ENCODE data around the gene CHTOP.
A peak's percentile ranks its signal among the peaks of the same experiment; 100 is the strongest.

DNA sequence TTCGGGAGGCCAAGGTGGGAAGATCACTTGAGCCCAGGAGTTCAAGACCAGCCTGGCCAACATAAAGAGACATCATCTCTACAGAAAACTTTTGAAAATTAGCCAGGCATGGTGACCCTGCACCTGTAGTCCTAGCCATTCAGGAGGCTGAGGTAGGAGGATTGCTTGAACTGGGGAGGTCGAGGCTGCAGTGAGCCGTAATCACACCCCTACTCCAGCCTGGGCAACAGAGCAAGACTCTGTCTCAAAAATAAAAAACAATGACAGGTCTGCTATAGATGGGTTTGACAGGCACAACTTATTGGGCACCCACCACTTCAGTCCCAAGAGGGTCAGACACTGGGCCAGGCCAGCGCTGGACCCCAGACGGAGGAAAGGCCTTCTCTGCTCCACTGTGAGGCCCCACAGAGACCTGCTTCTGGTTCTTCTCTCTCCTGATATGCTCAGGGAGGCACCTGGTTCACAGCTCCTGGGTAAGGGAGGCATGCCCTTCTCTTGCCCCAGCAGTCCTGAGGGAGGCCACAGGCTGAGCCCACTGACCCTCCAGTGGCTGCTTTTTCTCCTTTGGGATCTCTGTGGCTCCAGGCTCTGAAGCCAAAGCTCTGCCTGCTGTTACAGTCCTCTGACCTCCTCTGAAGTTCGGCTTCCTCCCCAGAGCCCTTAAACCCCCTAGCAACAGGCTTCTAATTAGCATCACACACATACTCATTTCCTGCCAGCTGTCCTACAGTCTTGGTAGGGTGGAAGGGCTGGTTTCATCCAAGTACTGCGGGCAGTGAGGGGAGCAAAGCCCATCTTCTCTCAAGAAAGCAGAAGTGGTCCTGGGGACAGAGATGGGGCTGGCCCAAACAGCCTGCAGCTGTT, 35.3 kb upstream of the CHTOP start:
- TF ChIP-seq, protein P1, sequence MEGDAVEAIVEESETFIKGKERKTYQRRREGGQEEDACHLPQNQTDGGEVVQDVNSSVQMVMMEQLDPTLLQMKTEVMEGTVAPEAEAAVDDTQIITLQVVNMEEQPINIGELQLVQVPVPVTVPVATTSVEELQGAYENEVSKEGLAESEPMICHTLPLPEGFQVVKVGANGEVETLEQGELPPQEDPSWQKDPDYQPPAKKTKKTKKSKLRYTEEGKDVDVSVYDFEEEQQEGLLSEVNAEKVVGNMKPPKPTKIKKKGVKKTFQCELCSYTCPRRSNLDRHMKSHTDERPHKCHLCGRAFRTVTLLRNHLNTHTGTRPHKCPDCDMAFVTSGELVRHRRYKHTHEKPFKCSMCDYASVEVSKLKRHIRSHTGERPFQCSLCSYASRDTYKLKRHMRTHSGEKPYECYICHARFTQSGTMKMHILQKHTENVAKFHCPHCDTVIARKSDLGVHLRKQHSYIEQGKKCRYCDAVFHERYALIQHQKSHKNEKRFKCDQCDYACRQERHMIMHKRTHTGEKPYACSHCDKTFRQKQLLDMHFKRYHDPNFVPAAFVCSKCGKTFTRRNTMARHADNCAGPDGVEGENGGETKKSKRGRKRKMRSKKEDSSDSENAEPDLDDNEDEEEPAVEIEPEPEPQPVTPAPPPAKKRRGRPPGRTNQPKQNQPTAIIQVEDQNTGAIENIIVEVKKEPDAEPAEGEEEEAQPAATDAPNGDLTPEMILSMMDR (IDR thresholded peaks at IDR 0.05), result no peak
- TF ChIP-seq POLR2A (IDR thresholded peaks at IDR 0.05), result peak; percentile 19
- TF ChIP-seq POLR2AphosphoS5 (IDR thresholded peaks at IDR 0.05), result no peak
